Measurements from ENCODE around the gene LTBP3. TPM values are rescaled to one million over a fixed set of nuclear protein-coding genes. Genes with fewer than 3 reads are reported as not detected.

Gene LTBP3
- total RNA-seq, 1 experiment from 2014 or later = 10.6 TPM

DNA sequence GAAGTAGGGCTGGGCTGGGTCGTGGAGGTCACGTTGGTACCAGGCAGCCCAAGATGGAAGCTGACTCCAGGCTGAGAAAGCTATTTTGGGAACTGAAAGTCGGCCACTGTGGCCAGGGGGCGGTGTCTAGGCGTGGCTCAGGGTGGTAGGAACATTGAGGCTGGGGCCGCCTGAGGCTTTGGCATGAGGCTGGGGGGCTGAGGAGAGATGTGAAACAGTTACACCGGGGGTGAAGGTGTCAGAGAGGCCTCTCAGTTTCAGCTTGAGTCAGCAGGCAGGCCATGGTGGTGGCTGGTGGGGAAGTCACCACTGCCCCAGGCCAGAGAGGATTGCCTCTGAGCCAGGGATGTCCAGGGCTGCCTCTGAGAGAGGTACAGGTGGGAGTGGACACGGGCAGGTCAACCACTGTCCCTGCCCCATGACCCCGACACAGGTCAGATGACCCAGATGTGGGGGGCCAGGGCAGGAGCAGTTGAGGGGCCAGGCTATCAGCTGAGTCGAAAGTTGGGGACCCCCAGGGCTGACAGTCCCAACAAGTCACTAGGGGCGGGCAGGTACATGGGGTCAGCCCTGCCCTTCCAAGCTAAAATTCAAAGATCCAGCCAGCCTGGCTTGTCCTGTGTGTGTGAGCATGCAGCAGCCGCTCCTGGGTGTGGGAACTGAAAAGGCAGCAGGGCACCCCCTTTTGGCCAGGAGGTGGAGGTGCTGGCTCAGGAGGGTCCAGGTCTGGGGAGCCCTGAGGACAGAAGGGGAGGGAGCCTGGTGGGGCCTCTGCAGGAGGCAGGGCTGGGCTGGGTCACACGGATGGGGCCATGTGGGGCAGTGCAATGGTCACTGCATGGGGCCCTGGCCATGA, 30.3 kb upstream of the LTBP3 start:
- H3K4ac ChIP-seq (ENCODE audit: low read depth, low read length) = no peak overlapping the region
- H4K8ac ChIP-seq (replicated peaks; ENCODE audit: insufficient read length, low read depth, low read length) = no peak overlapping the region
- no peak overlapping the region for H4K5ac ChIP-seq (ENCODE audit: insufficient read length, low read depth, low read length)
- peaks cover 8 to 40% of the 10 kb centered on the region in 2 experiments for H3K4me1 Mint-ChIP-seq
- H3K27ac ChIP-seq (ENCODE audit: insufficient read length, low read depth, low read length) = no peak overlapping the region
- no peaks in the 10 kb centered on the region for H3K4me1 ChIP-seq (ENCODE audit: insufficient read depth, low read length)
- H2BK15ac ChIP-seq (ENCODE audit: low read depth, low read length) = 0 out of 2 replicates have a peak overlapping the region, but pooled peaks have one; percentile 2
- peaks cover 27% of the 10 kb centered on the region for H3K27me3 Mint-ChIP-seq (ENCODE audit: low read depth)
- H3K18ac ChIP-seq (ENCODE audit: insufficient read length, low read depth, low read length) = no peak overlapping the region
- H2BK5ac ChIP-seq (ENCODE audit: insufficient read length, low read length) = no peak overlapping the region
- no peaks in the 10 kb centered on the region for H3K9me3 Mint-ChIP-seq
- H4K91ac ChIP-seq (ENCODE audit: insufficient read length, low read depth, low read length) = no peak overlapping the region
- no CpG with 5 or more reads among the region's 13 CpGs for WGBS (ENCODE audit: extremely low coverage, insufficient read length, low lambda C conversion rate)
- no peak overlapping the region for H3K4me3 Mint-ChIP-seq
- no peak overlapping the region for H3K14ac ChIP-seq (ENCODE audit: insufficient read depth, low read length)
- no peak overlapping the region for H2BK12ac ChIP-seq (ENCODE audit: insufficient read length, low read depth, low read length)
- no peak overlapping the region for H2BK20ac ChIP-seq (ENCODE audit: low read depth, low read length, poor library complexity, severe bottlenecking)
- H3K56ac ChIP-seq (ENCODE audit: insufficient read length, low read depth, low read length) = no peak overlapping the region
- H3T11ph ChIP-seq (ENCODE audit: low read length) = no peak overlapping the region
- no peaks in the 10 kb centered on the region for H3K9me3 ChIP-seq (ENCODE audit: control insufficient read depth, low read depth, low read length)
- no peak overlapping the region for H2BK120ac ChIP-seq (ENCODE audit: low read depth, low read length, poor library complexity, severe bottlenecking)
- H3K27ac Mint-ChIP-seq = no peak overlapping the region
- no peaks in the 10 kb centered on the region; the same call in 1 of the 2 replicates for H3K27me3 ChIP-seq (ENCODE audit: insufficient read depth, low read length)
- peak; percentile 84 for DNase-seq
- no peaks in the 10 kb centered on the region for H4K20me1 ChIP-seq (ENCODE audit: control insufficient read depth, insufficient read depth, insufficient read length)
- H2AFZ ChIP-seq (ENCODE audit: low read length) = no peak overlapping the region
- H3K4me2 ChIP-seq (ENCODE audit: insufficient read depth, insufficient read length, low read length) = no peak overlapping the region
- H3K23ac ChIP-seq (ENCODE audit: insufficient read length, low read depth, low read length) = no peak overlapping the region
- H3K36me3 Mint-ChIP-seq (ENCODE audit: insufficient read depth in 1 of 3, low read depth in 3 of 3) = peaks cover 0 to 4% (median 3%) of the 10 kb centered on the region in 3 experiments; a peak in 3 of 7 replicates
- H3K79me2 ChIP-seq (ENCODE audit: insufficient read depth, low read length) = no peaks in the 10 kb centered on the region
- no peaks in the 10 kb centered on the region for H3K79me1 ChIP-seq (ENCODE audit: insufficient read depth, low read depth, low read length, poor library complexity, severe bottlenecking)
- peak; percentile 71 for TF ChIP-seq CTCF (conservative IDR thresholded peaks at IDR 0.05)
- H3K23me2 ChIP-seq (ENCODE audit: insufficient read length, low read depth, low read length, poor library complexity, severe bottlenecking) = no peaks in the 10 kb centered on the region
- no peak overlapping the region for H2AK5ac ChIP-seq (ENCODE audit: insufficient read length, low read length)
- no peak overlapping the region for H3K9ac ChIP-seq (ENCODE audit: extremely low read depth, insufficient read length, low read length)

Measured in H9 (cell line).